ENCODE measurements around the gene RAC2. TPM values are rescaled to one million over a fixed set of nuclear protein-coding genes. Genes with fewer than 3 reads are reported as not detected.

RAC2 gene
- total and polyA plus RNA-seq, 2 of the 8 experiments (the other 6 are each of a cell fraction or from before 2014, with no cell fraction given) = 2.3 to 4.3 TPM

GRCh38 chr22:37213218-37213855, 30.7 kb downstream of the RAC2 start (continued):
- TF ChIP-seq, protein P1, sequence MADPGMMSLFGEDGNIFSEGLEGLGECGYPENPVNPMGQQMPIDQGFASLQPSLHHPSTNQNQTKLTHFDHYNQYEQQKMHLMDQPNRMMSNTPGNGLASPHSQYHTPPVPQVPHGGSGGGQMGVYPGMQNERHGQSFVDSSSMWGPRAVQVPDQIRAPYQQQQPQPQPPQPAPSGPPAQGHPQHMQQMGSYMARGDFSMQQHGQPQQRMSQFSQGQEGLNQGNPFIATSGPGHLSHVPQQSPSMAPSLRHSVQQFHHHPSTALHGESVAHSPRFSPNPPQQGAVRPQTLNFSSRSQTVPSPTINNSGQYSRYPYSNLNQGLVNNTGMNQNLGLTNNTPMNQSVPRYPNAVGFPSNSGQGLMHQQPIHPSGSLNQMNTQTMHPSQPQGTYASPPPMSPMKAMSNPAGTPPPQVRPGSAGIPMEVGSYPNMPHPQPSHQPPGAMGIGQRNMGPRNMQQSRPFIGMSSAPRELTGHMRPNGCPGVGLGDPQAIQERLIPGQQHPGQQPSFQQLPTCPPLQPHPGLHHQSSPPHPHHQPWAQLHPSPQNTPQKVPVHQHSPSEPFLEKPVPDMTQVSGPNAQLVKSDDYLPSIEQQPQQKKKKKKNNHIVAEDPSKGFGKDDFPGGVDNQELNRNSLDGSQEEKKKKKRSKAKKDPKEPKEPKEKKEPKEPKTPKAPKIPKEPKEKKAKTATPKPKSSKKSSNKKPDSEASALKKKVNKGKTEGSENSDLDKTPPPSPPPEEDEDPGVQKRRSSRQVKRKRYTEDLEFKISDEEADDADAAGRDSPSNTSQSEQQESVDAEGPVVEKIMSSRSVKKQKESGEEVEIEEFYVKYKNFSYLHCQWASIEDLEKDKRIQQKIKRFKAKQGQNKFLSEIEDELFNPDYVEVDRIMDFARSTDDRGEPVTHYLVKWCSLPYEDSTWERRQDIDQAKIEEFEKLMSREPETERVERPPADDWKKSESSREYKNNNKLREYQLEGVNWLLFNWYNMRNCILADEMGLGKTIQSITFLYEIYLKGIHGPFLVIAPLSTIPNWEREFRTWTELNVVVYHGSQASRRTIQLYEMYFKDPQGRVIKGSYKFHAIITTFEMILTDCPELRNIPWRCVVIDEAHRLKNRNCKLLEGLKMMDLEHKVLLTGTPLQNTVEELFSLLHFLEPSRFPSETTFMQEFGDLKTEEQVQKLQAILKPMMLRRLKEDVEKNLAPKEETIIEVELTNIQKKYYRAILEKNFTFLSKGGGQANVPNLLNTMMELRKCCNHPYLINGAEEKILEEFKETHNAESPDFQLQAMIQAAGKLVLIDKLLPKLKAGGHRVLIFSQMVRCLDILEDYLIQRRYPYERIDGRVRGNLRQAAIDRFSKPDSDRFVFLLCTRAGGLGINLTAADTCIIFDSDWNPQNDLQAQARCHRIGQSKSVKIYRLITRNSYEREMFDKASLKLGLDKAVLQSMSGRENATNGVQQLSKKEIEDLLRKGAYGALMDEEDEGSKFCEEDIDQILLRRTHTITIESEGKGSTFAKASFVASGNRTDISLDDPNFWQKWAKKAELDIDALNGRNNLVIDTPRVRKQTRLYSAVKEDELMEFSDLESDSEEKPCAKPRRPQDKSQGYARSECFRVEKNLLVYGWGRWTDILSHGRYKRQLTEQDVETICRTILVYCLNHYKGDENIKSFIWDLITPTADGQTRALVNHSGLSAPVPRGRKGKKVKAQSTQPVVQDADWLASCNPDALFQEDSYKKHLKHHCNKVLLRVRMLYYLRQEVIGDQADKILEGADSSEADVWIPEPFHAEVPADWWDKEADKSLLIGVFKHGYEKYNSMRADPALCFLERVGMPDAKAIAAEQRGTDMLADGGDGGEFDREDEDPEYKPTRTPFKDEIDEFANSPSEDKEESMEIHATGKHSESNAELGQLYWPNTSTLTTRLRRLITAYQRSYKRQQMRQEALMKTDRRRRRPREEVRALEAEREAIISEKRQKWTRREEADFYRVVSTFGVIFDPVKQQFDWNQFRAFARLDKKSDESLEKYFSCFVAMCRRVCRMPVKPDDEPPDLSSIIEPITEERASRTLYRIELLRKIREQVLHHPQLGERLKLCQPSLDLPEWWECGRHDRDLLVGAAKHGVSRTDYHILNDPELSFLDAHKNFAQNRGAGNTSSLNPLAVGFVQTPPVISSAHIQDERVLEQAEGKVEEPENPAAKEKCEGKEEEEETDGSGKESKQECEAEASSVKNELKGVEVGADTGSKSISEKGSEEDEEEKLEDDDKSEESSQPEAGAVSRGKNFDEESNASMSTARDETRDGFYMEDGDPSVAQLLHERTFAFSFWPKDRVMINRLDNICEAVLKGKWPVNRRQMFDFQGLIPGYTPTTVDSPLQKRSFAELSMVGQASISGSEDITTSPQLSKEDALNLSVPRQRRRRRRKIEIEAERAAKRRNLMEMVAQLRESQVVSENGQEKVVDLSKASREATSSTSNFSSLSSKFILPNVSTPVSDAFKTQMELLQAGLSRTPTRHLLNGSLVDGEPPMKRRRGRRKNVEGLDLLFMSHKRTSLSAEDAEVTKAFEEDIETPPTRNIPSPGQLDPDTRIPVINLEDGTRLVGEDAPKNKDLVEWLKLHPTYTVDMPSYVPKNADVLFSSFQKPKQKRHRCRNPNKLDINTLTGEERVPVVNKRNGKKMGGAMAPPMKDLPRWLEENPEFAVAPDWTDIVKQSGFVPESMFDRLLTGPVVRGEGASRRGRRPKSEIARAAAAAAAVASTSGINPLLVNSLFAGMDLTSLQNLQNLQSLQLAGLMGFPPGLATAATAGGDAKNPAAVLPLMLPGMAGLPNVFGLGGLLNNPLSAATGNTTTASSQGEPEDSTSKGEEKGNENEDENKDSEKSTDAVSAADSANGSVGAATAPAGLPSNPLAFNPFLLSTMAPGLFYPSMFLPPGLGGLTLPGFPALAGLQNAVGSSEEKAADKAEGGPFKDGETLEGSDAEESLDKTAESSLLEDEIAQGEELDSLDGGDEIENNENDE (IDR thresholded peaks at IDR 0.05; ENCODE audit: insufficient replicate concordance, low read length) = no peak
- TF ChIP-seq SIRT6 (IDR thresholded peaks at IDR 0.05; ENCODE audit: low read length) (no peak), ATF3 (IDR thresholded peaks at IDR 0.05; ENCODE audit: insufficient read depth, low read depth, low read length) (no peak), CBX5 (IDR thresholded peaks at IDR 0.05; ENCODE audit: low read depth, low read length) (no peak), CREB1 (IDR thresholded peaks at IDR 0.05) (no peak), CEBPB (IDR thresholded peaks at IDR 0.05; ENCODE audit: low read depth, low read length) (no peak), PHF8 (conservative IDR thresholded peaks at IDR 0.05; ENCODE audit: low read depth, low read length) (no peak), FOSL1 (IDR thresholded peaks at IDR 0.05; ENCODE audit: insufficient read depth, low read depth, low read length) (no peak), E2F6 (IDR thresholded peaks at IDR 0.05) (no peak), SP1 (IDR thresholded peaks at IDR 0.05; ENCODE audit: low read depth, low read length) (no peak)
